Stimulated activated CD8-positive, alpha-beta memory T cell treated with anti-CD3 and anti-CD28 coated beads, Interleukin-7, amount 100 ng/mL, for 48 hours (primary cell): ENCODE data around the gene POLQ.
"Not testable (repeated sequence)": the region's sequence is repeated elsewhere in the genome, so short reads cannot be mapped to it uniquely, and the experiment has no call there.

Experiments
- DNase-seq, 2 donors: peaks; one replicate each; pipeline ENCODE4 v3.0.0-alpha.2; 2020; ENCODE audit warnings: low read depth in 1 of 2; ENCODE audit errors: extremely low read depth in 1 of 2

POLQ gene

DNA sequence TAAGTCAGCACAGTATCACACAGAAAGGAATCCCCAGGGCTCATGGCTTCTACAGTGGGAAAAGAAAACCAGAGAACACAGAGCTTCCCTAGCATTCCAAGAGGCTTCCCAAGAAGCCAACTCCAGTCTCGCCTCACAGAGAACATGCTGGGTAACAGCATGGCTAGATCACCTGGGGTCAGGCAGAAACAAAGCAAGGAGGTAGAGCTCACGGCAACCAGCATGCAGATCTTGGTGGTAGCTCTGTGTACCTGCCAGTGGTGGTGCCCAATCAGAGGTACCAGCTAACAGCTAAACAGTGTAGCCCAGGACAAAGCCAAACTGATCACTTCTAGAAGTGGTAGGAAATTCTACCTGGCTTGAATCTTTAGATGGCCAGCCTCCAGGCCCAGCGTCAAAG lies 31.3 kb downstream of the POLQ start:
- DNase-seq, result no peak

DNA sequence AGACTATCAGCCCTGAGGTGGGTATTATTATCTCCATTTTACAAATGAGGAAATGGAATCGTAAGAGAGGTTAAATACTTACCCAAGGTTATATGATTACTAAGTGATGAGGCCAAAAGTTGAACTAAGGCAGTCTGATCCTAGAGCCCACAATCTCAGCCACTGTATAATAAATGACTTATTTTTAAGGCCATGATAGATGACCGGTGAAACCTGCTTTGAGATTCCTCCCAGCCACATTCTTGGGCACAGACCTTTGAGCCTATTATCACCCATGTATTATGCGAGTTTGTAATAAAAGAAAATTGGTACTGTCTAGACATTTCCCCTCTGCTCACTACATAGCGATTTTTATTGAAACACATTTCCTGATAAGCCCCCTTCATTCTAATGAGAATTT lies 37.4 kb downstream of the POLQ start:
- DNase-seq, result no peak

DNA sequence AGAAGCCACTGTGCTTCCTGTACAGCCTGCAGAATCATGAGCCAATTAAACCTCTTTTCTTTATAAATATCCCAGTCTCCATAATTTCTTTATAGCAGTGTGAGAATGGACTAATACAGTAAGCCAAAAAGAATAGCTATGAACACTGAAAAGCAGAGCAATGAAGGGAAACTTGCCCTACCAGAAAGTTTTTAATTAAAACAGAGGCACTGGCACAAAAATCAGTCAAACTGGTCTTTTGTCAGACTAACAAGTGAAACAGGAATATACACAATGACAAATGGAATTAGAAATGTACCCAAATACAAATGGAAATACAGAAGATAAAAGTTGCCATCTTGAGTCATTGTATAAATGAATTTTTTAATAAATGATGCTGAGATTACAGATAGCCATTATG lies 40.5 kb downstream of the POLQ start:
- DNase-seq, result no peak

DNA sequence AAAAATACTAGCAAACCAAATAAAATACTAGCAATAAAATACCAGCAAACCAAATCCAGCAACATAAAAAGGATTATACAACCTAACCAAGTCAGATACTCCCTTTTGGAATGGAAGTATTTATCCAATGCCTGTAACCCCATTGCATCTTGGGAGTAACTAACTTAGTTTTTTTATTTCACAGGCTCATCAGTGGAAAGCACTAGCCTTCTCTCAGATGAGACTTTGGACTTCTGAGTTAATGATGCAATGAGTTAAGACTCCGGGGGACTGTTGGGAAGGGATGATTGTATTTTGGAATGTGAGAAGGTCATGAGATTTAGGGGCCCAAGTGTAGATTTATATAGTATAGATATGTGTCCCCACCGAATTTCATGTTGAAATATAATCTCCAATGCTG lies 41.2 kb downstream of the POLQ start:
- no peak for DNase-seq

DNA sequence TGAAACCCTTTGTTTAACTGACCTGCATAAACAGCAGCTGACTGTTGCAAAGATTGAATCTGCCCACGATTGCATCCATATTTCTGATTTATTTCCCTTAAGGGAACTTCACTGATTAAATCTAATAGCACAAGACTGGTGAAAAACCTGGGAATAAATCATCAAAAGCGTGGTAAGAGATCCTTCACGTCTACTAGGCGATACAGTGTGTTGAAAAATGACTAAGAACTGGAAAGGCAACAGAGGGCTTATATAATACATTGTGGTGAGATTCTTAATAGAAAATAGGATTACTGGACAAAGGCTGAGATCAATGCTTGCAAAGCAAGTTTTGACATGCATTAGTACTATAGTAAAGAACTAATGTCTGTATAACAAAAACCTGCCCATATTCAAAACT lies 49.0 kb downstream of the POLQ start:
- no peak for DNase-seq

DNA sequence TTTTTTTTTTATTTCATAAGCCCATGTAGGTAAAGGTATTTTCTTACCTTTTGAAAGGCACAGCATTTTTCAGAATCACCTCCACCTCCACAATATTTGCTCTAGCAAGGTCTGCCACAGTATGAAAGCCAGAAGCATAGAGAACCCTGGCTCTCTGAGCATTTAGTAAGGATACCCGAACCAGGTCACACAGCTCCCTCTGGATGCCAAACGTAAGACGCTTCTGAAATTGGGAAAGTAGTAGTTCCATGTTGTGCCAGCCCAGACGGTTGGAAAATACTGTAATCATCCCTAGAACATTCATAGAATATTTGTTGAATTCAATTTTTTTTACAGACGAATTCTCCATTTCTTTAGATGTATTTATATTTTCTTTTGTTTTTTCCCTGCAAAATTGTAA lies 52.4 kb downstream of the POLQ start:
- DNase-seq, result no peak

DNA sequence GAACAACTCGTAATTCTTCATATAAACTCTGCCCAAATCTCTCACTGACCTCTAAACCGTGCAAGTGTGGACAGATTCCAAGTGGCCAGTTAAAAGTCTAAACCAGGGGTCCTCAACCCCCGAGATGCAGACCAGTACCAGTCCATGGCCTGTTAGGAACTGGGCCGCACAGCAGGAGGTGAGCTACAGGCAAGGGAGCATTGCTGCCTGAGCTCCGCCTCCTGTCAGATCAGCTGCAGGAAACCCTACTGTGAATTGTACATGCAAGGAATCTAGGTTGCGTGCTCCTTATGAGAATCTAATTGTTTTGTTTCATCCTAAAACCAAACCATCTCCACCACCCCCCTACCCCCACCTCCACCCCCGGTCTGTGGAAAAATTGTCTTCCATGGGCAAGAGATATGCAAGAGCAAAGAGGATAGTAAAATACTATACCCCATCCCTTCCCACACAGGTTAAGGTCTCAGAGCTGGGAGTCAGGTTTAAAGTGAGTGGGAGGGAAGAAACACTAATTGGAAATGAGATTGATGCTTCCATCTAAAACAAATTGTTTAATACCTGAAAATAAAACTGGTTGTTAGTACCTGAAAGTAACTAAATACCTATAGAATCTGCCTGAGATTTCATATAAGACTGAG lies 54.0 kb downstream of the POLQ start:
- no peak for DNase-seq

DNA sequence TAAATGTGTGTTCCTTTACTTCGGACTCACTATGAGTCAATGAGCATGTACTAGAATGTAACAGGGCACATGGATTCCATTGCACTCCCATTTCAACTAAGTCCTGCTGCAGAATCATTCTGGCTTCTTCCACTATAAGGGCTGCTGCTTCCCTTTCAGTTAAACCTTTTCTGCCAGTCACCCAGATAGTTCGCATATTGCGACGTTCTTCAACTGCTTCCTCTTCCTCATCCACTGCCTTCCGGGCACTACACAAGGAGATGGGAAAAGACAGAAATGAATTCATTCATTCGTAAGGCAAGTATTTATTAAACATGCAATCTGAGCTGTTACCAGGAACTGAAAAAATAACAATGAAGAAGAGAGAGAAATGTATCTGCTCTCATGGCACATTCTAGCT lies 55.6 kb downstream of the POLQ start:
- DNase-seq, result no peak

DNA sequence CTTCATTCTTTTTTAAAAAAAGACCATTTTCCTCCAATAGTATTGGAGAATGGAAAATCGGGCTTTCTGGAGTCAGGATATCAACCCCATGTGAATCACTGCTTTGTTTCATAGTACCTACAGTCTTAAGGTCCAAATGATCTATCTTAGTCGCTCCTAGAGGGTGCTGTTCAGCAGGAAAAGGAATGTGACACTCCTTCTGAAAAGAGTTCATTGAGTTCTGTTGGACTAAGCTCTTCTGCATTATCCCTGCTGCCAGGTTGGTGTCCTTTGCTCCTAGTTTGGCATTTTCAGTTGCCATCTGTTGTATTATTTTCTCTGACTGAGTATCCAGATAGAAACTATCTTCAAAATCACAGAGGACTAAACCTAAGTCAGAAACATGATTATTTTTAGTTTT lies 57.2 kb downstream of the POLQ start:
- no peak for DNase-seq

DNA sequence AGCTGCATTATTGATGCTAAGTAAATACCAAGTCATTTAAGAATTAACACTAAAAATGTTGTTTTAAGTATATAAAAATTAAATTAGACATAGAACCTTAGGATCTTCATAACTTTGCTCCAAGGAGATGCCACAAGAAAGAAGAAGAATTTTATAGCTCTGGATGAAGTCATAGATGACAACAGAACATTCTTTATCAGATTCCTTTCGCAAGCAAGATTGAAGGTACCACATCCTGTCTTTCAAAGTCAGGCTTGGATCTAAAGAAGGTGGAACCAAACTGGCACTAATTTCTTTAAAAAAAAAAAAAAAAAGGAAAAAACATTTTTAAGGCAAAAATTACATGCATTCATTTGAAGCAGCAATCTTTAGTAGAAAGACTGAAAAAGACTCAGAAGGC lies 62.5 kb downstream of the POLQ start:
- DNase-seq, result no peak

DNA sequence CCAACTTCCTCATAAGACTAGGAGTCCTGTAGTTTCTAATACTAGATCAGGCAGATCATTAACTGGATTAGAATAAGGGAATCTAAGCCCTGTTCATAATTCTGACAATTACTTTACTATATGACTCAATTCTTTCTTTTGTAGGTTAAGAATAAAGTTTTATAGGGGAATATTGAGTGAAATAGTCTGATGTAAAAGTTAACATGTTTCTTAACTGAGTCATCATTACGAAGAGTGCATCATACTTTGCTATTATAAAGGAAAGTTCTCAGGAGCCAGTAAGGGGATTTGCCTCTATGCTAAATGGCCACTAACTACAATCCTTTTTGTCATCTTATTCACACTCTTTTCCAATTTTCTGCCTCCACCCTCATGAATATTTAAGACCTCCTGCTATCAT lies 63.1 kb downstream of the POLQ start:
- no peak for DNase-seq

DNA sequence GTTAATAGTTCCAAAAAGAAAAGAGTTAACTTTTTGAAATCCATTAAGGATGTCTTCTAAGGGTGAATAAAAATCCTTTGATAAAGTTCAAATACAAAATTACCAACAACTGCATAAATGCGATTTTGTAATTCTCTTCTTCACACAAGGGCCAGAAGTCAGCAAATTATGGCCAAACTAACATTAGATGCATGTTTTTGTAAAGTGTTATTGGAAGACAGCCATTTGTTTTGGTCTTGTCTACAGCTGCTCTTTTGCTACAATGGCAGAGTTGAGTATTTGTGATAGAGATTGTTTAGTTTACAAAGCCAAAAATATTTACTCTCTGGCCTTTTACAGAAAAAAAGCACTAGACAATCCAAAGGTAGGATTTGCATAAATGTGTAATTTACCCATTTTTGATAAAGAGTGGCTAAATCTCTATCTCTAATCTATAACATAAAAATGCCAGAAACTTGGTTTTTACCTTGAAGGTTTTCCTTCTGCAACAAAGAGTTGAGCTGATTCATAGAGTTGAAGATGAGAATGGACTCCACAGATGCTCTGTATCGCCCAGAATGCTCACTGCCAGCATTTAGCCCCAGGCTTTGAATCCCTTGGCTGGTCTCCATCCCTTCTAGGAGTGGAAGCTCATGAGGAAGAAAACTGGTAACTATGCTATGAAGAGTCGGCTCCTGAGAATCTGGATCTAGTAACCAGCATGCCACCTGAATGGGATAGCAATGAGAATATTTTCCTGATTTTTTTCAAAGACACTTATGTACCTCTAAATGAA lies 64.5 kb downstream of the POLQ start:
- DNase-seq, result no peak

DNA sequence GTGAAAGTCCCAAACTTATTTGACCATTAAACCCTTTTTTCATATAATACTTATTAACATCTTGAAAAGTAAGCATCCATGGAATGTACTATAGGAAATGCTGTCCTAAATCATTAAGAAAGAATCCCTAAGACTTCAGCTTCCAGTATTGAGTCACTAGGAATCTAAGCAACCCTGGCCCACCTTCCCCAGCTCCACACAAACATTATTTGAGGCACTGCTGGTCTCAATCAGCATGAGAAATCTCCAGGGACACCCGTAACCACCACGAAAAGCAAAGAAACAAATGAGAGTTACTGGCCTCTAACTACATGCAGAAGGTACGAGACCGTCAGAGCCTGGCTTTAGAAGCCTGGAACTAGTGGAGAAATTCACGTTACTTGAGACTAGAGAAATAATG lies 68.2 kb downstream of the POLQ start:
- no peak for DNase-seq

DNA sequence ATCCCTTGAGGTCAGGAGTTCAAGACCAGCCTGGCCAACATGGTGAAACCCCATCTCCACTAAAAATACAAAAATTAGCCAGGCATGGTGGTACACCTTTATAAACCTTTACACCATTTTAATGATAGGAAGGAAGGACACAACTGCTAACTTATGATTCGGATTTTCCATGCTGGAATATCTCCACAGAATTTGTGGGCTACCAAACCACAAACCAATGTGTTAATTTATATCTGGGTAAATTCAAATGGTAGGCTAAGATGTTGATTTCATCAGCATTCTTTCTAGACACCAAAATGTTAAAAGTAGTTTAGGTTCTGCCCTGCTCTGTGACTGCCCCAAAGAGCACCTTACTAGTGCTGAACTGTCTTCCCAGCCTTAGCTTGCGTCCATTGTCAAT lies 72.8 kb downstream of the POLQ start:
- DNase-seq, result no peak

DNA sequence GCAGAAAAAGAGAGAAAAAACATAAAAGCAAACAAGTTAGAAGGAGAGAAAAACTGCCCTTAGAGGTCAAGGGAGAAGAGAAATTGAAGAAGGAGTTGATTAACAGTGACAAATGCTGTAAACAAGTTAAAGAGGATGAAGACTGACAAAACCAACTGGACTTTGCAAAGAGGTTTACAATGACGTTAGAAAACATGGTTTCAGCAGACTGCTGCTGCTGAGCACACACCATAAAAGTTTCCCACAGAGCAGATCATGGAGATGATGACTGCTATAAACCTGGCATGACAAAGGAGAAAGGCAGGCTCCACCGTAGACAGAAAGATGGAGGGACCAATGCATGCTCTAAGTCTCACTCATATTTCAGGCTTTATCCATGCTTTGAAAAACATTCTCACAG lies 78.7 kb downstream of the POLQ start:
- DNase-seq, result no peak

DNA sequence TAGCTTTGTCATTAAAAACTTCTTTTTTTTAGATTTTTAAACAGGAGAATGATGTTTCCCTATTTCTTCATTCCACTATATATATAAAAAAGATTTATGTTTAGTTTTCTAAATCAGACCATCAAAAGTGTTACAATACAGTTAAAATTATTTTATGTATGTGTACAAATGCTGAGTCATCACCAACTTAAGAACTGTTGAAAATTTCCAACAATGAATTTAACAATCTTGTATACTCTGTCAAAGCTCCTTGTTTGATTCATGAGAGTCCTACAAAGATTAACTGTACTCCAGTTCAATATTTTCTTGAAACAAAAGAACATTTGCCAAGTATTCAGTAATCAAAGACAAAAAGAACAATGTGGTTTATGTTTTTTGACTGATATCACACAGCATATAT lies 82.0 kb downstream of the POLQ start:
- no peak for DNase-seq

DNA sequence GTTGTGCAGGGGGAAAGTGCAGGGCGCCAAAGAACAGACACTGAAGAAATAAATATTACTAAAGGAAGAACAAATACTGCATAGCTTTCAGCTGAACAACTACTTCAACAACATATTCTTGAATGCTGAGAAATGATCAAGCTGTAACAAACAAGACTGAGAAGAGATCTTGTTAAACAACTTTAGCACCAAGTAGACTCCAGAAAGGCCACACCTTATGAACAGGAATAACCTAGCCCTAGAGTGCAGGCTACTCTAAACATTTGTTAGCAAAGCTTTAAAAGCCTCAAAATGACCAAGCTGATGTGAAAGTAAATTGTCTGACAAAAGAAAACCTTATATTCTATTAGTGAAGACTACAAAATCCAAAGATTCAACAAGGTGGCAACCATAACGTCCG lies 83.2 kb downstream of the POLQ start:
- no peak for DNase-seq

DNA sequence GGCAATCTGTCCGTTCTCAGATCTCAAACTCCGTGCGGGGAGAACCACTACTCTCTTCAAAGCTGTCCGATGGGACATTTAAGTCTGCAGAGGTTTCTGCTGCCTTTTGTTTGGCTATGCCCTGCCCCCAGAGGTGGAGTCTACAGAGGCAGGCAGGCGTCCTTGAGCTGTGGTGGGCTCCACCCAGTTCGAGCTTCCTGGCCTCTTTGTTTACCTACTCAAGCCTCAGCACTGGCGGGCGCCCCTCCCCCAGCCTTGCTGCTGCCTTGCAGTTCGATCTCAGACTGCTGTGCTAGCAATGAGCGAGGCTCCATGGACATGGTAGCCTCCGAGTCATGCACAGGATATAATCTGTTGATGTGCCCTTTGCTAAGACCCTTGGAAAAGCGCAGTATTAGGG lies 94.0 kb downstream of the POLQ start:
- not testable (repeated sequence) for DNase-seq

DNA sequence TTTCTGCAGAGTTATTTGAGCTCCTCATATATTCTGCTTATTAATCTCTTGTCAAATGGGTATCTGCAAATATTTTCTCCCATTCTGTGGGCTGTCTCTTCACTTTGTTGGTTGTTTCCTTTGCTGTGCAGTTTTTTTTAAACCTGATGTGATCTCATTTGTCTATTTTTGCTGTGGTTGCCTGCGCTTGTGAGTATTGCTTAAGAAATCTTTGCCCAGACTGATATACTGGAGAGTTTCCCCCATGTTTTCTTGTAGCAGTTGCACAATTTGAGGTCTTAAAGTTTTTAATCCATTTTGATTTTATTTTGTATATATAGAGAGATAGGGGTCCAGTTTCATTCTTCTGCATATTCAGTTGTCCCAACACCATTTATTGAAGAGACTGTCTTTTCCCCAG lies 102.3 kb downstream of the POLQ start:
- no peak for DNase-seq

DNA sequence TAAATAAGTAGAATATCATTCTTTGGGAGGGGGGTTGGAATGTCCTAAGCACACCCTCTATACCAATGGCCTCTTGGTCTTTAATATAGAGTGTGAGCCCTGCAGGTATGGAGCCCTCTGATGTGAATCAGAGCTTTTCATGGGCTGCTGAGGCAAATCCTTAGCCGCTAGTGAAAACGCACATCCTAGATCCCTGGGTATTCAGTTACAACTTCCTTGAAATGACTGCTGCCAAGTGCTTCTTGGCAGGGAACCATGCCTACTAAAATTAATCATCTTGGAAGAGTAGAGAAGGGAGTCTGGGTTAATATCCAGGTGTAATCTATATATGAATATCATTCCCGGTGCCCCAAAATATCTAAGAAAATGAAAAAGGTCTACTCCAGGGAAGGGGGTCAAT lies 109.1 kb downstream of the POLQ start:
- no peak for DNase-seq

DNA sequence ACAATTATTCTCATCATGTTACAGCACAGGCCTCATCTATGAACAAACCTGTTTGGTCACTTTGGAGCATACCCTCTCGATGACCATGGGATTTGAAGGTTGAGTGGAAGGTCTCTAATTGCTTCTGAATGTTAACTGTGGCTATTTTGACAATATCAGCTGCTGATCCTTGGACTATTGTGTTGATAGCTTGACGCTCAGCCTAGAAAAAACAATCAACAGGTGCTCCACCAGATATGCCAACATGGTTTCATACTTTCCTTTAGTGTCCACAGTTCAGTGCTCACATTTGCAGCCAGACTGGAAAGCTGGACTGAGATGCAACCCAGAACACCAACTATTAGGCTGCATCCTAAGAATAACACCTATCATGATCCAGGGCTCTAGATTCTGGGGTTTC lies 109.7 kb downstream of the POLQ start:
- no peak for DNase-seq

DNA sequence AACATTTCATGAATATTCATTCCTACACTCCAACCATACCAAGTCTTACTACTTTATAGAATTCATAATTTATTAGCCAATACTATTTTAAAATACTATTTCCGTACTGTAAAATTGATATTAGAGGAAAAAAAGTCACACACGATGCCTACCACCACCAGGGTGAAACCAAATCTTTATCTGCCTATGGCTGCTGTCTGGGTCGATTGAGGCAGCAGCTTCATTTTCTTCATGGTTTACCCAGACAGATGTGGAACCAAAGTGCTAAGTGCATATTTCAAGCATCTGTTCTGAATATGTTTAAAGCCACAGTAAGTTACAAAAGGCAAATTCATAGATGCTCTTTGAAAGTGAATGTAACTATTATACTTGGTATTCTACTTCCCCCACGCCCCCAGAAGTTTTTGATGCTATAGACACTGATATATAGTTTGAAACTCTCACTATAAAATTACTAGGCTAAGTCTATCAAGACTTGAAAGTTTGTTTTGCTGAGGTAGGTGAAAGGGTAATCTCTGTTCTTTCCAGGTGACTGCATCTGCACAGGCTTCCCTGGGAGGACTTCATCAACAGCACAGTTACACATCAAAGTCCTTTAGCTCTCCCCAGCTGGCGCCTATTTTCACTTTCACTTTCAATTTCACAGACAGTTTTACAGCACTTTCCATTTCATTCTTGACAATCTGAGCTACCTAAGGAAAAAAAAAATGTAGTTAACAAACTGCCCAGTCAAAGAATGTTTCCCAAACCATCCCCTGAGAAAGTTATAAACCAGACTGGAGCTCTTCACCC lies 113.9 kb downstream of the POLQ start:
- peak in 1 of 2 donors; percentile 12 for DNase-seq
